ENCODE results near the gene SESTD1. TPM values are rescaled to one million over a fixed set of nuclear protein-coding genes. Genes with fewer than 3 reads are reported as not detected.

Gene SESTD1
- total and polyA plus RNA-seq, 2 experiments from 2014 or later = 34.7 to 44.0 TPM

DNA sequence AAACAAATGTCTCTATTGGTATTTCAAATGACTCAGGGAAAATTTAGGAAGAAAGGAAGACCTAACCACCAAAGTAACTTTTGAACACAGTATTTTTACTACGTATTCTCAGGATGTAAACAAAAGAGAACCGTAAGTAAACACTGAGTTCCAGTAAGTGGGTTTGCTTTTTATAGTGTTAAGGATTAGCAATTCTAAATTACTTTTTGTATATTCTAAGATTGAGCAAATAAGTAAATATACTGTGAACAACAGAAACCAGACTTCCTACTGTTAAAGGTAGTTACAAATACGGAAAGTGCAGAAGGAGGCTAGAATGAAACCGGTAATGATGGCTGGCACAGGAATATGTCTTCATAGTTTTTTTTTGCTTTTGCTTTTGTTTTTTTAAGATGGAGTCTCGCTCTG, 31.5 kb downstream of the SESTD1 start:
- H3K9me2 ChIP-seq (replicated peaks; ENCODE audit: insufficient read depth) = no peaks in the 10 kb centered on the region
- no peaks in the 10 kb centered on the region for H3K27me3 ChIP-seq
- H4K20me1 ChIP-seq (ENCODE audit: insufficient read depth, poor library complexity, severe bottlenecking) = peaks cover 15% of the 10 kb centered on the region
- H3K4me3 ChIP-seq = no peak overlapping the region
- DNase-seq (ENCODE audit: low spot score) = no peak
- H3K27ac ChIP-seq = peak overlapping the region; percentile 14
- H3K4me1 ChIP-seq (ENCODE audit: insufficient read depth) = peaks cover 6% of the 10 kb centered on the region
- no peaks in the 10 kb centered on the region for H3K36me3 ChIP-seq (replicated peaks; ENCODE audit: insufficient read depth, low read depth)
- peaks cover 85% of the 10 kb centered on the region for H3K79me2 ChIP-seq
- H3K4me2 ChIP-seq = peak overlapping the region; percentile 26
- TF ChIP-seq, protein P1, sequence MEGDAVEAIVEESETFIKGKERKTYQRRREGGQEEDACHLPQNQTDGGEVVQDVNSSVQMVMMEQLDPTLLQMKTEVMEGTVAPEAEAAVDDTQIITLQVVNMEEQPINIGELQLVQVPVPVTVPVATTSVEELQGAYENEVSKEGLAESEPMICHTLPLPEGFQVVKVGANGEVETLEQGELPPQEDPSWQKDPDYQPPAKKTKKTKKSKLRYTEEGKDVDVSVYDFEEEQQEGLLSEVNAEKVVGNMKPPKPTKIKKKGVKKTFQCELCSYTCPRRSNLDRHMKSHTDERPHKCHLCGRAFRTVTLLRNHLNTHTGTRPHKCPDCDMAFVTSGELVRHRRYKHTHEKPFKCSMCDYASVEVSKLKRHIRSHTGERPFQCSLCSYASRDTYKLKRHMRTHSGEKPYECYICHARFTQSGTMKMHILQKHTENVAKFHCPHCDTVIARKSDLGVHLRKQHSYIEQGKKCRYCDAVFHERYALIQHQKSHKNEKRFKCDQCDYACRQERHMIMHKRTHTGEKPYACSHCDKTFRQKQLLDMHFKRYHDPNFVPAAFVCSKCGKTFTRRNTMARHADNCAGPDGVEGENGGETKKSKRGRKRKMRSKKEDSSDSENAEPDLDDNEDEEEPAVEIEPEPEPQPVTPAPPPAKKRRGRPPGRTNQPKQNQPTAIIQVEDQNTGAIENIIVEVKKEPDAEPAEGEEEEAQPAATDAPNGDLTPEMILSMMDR (IDR thresholded peaks at IDR 0.05; ENCODE audit: poor library complexity) = no peak
- no peak for TF ChIP-seq EZH2phosphoT487 (IDR thresholded peaks at IDR 0.05; ENCODE audit: low read depth, severe bottlenecking, unreplicated experiment)
- TF ChIP-seq EZH2 (IDR thresholded peaks at IDR 0.05; ENCODE audit: borderline replicate concordance) = no peak
- H3K9me3 ChIP-seq (ENCODE audit: low read depth) = no peaks in the 10 kb centered on the region
- WGBS (ENCODE audit: low lambda C conversion rate, missing lambda C conversion rate) = 62% methylated on average over 5 of the region's 5 CpGs
- H2AFZ ChIP-seq = no peak overlapping the region

GRCh38 chr2:179226961-179227259, 37.7 kb downstream of the SESTD1 start:
- DNase-seq (ENCODE audit: low spot score) = no peak
- Histone ChIP-seq H3K4me3 (no peak overlapping the region), H3K36me3 (replicated peaks; ENCODE audit: insufficient read depth, low read depth) (no peaks in the 10 kb centered on the region), H3K79me2 (peaks cover 90% of the 10 kb centered on the region), H2AFZ (no peak overlapping the region), H3K27me3 (no peaks in the 10 kb centered on the region), H3K4me2 (no peak overlapping the region), H3K9me2 (replicated peaks; ENCODE audit: insufficient read depth) (no peaks in the 10 kb centered on the region), H3K27ac (no peak overlapping the region), H3K9me3 (ENCODE audit: low read depth) (no peaks in the 10 kb centered on the region), H4K20me1 (ENCODE audit: insufficient read depth, poor library complexity, severe bottlenecking) (peaks cover 25% of the 10 kb centered on the region), H3K4me1 (ENCODE audit: insufficient read depth) (no peaks in the 10 kb centered on the region)
- no peak for TF ChIP-seq EZH2phosphoT487 (IDR thresholded peaks at IDR 0.05; ENCODE audit: low read depth, severe bottlenecking, unreplicated experiment)
- no peak for TF ChIP-seq EZH2 (IDR thresholded peaks at IDR 0.05; ENCODE audit: borderline replicate concordance)
- TF ChIP-seq, protein P1 (IDR thresholded peaks at IDR 0.05; ENCODE audit: poor library complexity) = no peak

GRCh38 chr2:179226203-179226960, 38.2 kb downstream of the SESTD1 start:
- H3K27me3 ChIP-seq = no peaks in the 10 kb centered on the region
- H3K4me3 ChIP-seq = no peak overlapping the region
- no peak for DNase-seq (ENCODE audit: low spot score)
- no peak overlapping the region for H3K27ac ChIP-seq
- H3K9me3 ChIP-seq (ENCODE audit: low read depth) = no peaks in the 10 kb centered on the region
- H3K4me1 ChIP-seq (ENCODE audit: insufficient read depth) = no peaks in the 10 kb centered on the region
- H2AFZ ChIP-seq = no peak overlapping the region
- H3K4me2 ChIP-seq = no peak overlapping the region
- no peaks in the 10 kb centered on the region for H3K36me3 ChIP-seq (replicated peaks; ENCODE audit: insufficient read depth, low read depth)
- WGBS (ENCODE audit: low lambda C conversion rate, missing lambda C conversion rate) = 89% methylated on average over 6 of the region's 6 CpGs
- no peaks in the 10 kb centered on the region for H3K9me2 ChIP-seq (replicated peaks; ENCODE audit: insufficient read depth)
- TF ChIP-seq, protein P1 (IDR thresholded peaks at IDR 0.05; ENCODE audit: poor library complexity) = no peak
- no peak for TF ChIP-seq EZH2 (IDR thresholded peaks at IDR 0.05; ENCODE audit: borderline replicate concordance)
- TF ChIP-seq EZH2phosphoT487 (IDR thresholded peaks at IDR 0.05; ENCODE audit: low read depth, severe bottlenecking, unreplicated experiment) = no peak
- peaks cover 23% of the 10 kb centered on the region for H4K20me1 ChIP-seq (ENCODE audit: insufficient read depth, poor library complexity, severe bottlenecking)
- H3K79me2 ChIP-seq = peaks cover 89% of the 10 kb centered on the region
